Testis (tissue), 3 donors: ENCODE results near the gene RNF114. TPM values are rescaled to one million over a fixed set of nuclear protein-coding genes. Genes with fewer than 3 reads are reported as not detected.
"Not testable (repeated sequence)": the region's sequence is repeated elsewhere in the genome, so short reads cannot be mapped to it uniquely, and the experiment has no call there.

Source experiments
- DNase-seq: peaks from one replicate; pipeline ENCODE4 v3.0.0-alpha.2; 2019
- H3K27ac ChIP-seq, 2 donors: fragments of 200-600 bp; sonication (generic); one replicate each; pipeline ENCODE4 v1.5.1; 2019
- H3K27me3 ChIP-seq: fragments of 200-600 bp; sonication (generic); one replicate; pipeline ENCODE4 v1.5.1; 2019
- H3K36me3 ChIP-seq: fragments of 200-600 bp; sonication (generic); one replicate; pipeline ENCODE4 v1.5.1; 2017; ENCODE audit warnings: low read depth; ENCODE audit errors: missing control alignments
- H3K4me1 ChIP-seq: fragments of 200-600 bp; sonication (generic); one replicate; pipeline ENCODE4 v1.5.1; 2019
- H3K4me3 ChIP-seq, 2 donors: fragments of 200-600 bp; sonication (generic); one replicate each; pipeline ENCODE4 v1.5.1; 2017 to 2019
- H3K9me3 ChIP-seq: fragments of 200-600 bp; sonication (generic); one replicate; pipeline ENCODE4 v1.5.1; 2017
- POLR2A ChIP-seq: fragments of 450-650 bp; IDR thresholded peaks from one replicate; pipeline ENCODE4 v1.6.1; 2017; ENCODE audit warnings: antibody characterized with exemption, mild to moderate bottlenecking, moderate library complexity
- WGBS, 2 donors: methylation state at CpG; one replicate each; pipeline ENCODE4 v1.1.5; 2018; 5-methylcytosine and 5-hydroxymethylcytosine counted together
- intact Hi-C: fragments of 100-400 bp; cut with DNase I; formaldehyde crosslinking; loops from one replicate; pipeline ENCODE4 v1.15.1; 2023; ENCODE audit warnings: low total_unique reads
- polyA plus RNA-seq: library from polyadenylated mRNA; stranded (reverse); fragments of 350-450 nt; fragmentation: Illumina TruSeq; extraction: RNeasy Lipid Tissue Mini Kit (QIAGEN cat#74804); gene quantifications from one replicate; pipeline ENCODE4 v1.2.3, GENCODE V29; 2014; ENCODE audit warnings: low read depth, low replicate concordance; ENCODE audit not compliant: insufficient read depth
- total RNA-seq, 2 donors: library from RNA; depleted of rRNA; stranded (reverse); fragments of >200 nt; gene quantifications; one replicate each; pipeline ENCODE4 v1.2.3, GENCODE V29; 2016
- TF ChIP-seq, protein P1 (sequence below), 3 experiments: fragments of 450-650 bp in 2 of 3; fragments of 200-600 bp in 1 of 3; sonication (generic) in 1 of 3; IDR thresholded peaks; one replicate each; pipeline ENCODE4 v1.5.1; 2016 to 2019; ENCODE audit warnings: antibody characterized with exemption in 3 of 3, mild to moderate bottlenecking in 2 of 3, moderate library complexity in 1 of 3

RNF114 gene
- total and polyA plus RNA-seq, 3 donors from 2014 or later: 472 to 531 (median 479) TPM

DNA sequence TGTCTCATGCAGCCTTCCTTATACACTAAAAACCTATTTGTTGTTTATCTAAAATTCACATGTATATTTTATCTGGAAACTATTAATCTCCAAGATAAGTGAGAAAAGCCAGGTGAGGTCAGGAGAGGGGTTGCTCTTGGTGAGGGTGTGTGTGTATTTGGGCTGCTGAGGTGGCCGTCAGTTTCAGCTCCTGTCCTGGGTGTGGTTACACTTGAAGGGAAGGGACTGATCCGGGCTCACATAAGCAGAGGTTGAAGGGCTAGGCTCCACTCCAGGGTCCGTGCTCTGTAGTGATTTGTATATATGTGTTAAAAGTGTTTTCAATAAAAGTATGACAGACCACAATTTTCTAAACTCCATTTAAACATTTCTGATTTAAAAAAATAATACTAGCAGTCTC lies 33.0 kb downstream of the RNF114 start:
- TF ChIP-seq, protein P1, sequence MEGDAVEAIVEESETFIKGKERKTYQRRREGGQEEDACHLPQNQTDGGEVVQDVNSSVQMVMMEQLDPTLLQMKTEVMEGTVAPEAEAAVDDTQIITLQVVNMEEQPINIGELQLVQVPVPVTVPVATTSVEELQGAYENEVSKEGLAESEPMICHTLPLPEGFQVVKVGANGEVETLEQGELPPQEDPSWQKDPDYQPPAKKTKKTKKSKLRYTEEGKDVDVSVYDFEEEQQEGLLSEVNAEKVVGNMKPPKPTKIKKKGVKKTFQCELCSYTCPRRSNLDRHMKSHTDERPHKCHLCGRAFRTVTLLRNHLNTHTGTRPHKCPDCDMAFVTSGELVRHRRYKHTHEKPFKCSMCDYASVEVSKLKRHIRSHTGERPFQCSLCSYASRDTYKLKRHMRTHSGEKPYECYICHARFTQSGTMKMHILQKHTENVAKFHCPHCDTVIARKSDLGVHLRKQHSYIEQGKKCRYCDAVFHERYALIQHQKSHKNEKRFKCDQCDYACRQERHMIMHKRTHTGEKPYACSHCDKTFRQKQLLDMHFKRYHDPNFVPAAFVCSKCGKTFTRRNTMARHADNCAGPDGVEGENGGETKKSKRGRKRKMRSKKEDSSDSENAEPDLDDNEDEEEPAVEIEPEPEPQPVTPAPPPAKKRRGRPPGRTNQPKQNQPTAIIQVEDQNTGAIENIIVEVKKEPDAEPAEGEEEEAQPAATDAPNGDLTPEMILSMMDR (IDR thresholded peaks at IDR 0.05): no peak
- no peak for DNase-seq
- peaks cover 8% of the 10 kb centered on the region for H3K4me1 ChIP-seq
- no peak overlapping the region for H3K27ac ChIP-seq
- no peaks in the 10 kb centered on the region for H3K27me3 ChIP-seq
- no peaks in the 10 kb centered on the region for H3K36me3 ChIP-seq
- intact Hi-C loops: no loop called here
- H3K9me3 ChIP-seq: no peaks in the 10 kb centered on the region
- 58 to 68% methylated on average over 3 of the region's 3 CpGs for WGBS, 2 donors
- no peak overlapping the region for H3K4me3 ChIP-seq

DNA sequence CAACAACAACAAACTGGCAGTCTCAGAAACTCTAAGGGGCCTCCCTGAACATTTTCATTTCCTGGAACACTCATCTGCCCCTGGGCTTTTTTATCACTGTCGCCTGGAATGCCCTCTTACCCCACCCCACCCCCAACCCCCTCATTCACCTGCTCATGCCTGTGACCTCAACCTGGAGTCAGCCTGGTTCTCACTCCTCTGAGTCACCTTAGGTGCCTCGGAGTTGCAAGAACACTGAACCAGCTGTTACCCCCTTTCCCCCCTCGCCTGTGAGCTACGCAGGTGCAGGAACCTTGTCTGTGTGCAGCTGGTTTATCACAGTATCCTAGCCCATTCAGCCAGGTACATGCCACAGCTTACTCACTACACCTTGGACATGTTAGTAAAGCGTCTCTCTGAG lies 33.7 kb downstream of the RNF114 start:
- Histone ChIP-seq H3K27ac (no peak overlapping the region), H3K9me3 (no peaks in the 10 kb centered on the region), H3K36me3 (no peaks in the 10 kb centered on the region), H3K4me3 (no peak overlapping the region), H3K4me1 (peaks cover 8% of the 10 kb centered on the region), H3K27me3 (no peaks in the 10 kb centered on the region)
- TF ChIP-seq POLR2A: no peak
- TF ChIP-seq, protein P1 (IDR thresholded peaks at IDR 0.05): no peak
- 57 to 65% methylated on average over 5 of the region's 5 CpGs for WGBS, 2 donors
- DNase-seq: no peak
- intact Hi-C loops: no loop called here

DNA sequence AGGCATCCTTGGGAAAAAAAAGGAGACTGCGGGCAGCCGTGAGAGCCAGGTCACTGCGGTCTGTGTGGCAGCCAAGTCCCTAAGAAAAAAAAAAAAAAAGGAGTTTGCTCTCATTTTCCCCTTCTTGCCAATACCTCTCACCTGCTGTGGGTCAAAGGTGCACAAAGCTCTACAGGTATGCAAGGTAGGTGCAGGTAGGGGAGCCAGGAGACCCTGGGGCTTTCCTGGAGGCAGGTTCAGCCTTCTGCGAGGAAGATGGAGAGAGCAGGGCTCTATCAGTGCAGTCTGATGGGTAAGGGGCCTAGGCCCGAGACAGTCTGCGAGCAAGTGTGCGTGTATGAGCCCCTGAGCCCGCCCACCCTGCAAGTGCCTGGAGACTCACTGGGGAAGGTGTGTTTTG lies 34.3 kb downstream of the RNF114 start:
- H3K27me3 ChIP-seq: no peaks in the 10 kb centered on the region
- no peak overlapping the region for H3K27ac ChIP-seq
- no peak overlapping the region for H3K4me3 ChIP-seq
- no peak for DNase-seq
- peaks cover 8% of the 10 kb centered on the region for H3K4me1 ChIP-seq
- 76 to 88% methylated on average over 8 of the region's 8 CpGs for WGBS, 2 donors
- no peak for TF ChIP-seq POLR2A
- TF ChIP-seq, protein P1 (IDR thresholded peaks at IDR 0.05): no peak
- intact Hi-C loops: no loop called here
- H3K36me3 ChIP-seq: no peaks in the 10 kb centered on the region
- no peaks in the 10 kb centered on the region for H3K9me3 ChIP-seq

DNA sequence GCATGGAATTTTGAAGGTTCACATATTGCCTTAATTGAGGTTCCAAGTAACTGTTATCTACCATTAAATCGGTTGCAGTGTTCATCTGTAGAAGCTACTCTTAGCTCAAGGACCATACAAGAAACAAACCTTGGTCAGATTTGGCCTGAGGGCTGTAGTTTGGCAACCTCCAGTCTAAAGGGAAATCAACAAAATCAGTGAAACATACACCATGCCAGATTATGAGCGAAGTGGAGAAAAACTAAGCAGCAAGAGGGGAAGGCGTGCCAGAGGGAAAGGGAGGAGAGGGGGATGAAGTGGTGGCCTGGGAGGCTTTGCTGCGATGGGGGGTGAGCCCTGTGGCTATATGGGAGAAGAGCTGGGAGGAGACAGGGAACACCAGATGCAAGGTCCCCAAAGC lies 37.8 kb downstream of the RNF114 start:
- Histone ChIP-seq H3K4me1 (peaks cover 4% of the 10 kb centered on the region), H3K36me3 (no peaks in the 10 kb centered on the region), H3K9me3 (no peaks in the 10 kb centered on the region), H3K4me3 (no peak overlapping the region), H3K27me3 (no peaks in the 10 kb centered on the region), H3K27ac (no peak overlapping the region)
- intact Hi-C loops: no loop called here
- DNase-seq: no peak
- no peak for TF ChIP-seq POLR2A
- TF ChIP-seq, protein P1 (IDR thresholded peaks at IDR 0.05): no peak
- 74 to 75% methylated on average over 4 of the region's 4 CpGs for WGBS, 2 donors

DNA sequence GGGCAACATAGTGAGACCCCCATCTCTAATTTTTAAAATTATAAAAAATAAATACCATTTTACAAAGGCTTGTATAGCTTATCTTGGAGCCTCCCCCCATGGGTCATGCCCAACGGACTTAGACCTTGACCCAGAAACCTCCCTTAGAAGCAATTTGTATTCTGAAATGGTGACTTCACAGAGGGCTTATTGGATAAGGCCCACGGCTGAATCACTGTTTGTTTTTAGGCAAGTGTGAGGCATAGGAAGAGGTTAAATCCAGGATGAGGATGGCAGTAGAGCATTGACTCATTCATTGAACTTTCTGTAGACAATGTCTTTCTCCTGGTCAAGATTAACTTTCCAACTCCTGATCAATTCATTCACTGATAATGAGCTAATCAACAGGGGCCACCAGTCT lies 40.3 kb downstream of the RNF114 start:
- no peaks in the 10 kb centered on the region for H3K9me3 ChIP-seq
- H3K27ac ChIP-seq: no peak overlapping the region
- H3K36me3 ChIP-seq: no peaks in the 10 kb centered on the region
- peaks cover 9% of the 10 kb centered on the region for H3K4me1 ChIP-seq
- intact Hi-C loops: no loop called here
- H3K27me3 ChIP-seq: no peaks in the 10 kb centered on the region
- no peak for TF ChIP-seq POLR2A
- 54 to 72% methylated on average over 2 of the region's 2 CpGs for WGBS, 2 donors
- no peak overlapping the region for H3K4me3 ChIP-seq
- no peak for DNase-seq

DNA sequence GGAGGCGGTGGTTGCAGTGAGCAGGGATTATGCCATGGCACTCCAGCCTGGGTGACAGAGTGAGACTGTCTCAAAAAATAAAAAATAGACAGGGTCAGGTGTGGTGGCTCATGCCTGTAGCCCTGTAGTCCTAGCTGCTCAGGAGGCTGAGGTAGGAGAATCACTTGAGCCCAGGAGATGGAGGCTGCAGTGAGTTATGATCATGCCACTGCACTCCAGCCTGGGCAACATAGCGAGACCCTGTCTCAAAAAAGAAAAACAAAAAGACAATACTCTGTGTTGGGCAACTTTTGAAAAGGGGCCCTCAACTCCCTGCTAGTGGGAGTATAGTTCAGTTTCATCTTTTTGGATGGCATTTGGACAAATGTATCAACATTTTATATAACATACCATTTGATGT lies 41.5 kb downstream of the RNF114 start:
- H3K27me3 ChIP-seq, H3K36me3 ChIP-seq, H3K9me3 ChIP-seq, DNase-seq, H3K4me3 ChIP-seq, intact Hi-C loops, H3K27ac ChIP-seq: not testable (repeated sequence)
- WGBS, 2 donors: 89 to 97% methylated on average over 2 of the region's 2 CpGs
- peaks cover 14% of the 10 kb centered on the region for H3K4me1 ChIP-seq
